ENCODE data around the gene KIF3C.
"Not testable (repeated sequence)": the region's sequence is repeated elsewhere in the genome, so short reads cannot be mapped to it uniquely, and the experiment has no call there.

KIF3C gene

DNA sequence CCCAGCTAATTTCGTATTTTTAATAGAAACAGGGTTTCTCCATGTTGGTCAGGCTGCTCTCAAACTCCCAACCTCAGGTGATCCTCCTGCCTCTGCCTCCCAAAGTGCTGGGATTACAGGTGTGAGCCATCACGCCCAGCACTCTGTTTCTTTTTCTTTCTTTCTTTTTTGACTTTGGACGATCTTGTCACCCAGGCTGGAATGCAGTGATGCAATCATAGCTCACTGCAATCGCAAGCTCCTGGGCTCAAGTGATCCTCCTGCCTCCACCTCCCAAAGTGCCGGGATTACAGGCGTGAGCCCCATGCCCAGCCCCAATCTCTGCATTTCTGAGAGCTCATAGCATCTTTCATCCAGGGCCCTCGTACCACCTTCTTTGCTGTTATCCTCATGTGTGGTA, 17.1 kb upstream of the KIF3C start:
- not testable (repeated sequence) for DNase-seq (ENCODE audit: low spot score)

DNA sequence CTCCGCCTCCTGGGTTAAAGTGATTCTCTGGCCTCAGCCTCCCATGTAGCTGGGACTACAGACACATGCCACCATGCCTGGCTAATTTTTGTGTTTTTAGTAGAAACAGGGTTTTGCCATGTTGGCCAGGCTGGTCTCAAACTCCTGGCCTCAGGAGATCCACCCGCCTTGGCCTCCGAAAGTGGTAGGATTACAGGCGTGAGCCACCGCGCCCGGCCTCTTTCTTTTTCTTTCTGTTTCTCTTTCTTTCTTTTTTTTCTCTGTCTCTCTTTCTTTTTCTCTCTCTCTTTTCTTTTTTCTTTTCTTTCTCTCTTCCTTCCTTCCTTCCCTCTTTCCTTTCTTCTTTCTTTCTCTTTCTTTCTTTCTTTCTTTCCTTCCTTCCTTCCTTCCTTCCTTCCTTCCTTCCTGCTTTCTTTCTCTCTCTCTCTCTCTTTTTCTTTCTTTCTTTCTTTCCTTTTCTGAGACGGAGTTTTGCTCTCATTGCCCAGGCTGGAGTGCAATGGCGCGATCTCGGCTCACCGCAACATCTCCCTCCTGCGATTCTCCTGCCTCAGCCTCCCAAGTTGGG, 16.6 kb upstream of the KIF3C start:
- DNase-seq (ENCODE audit: low spot score): not testable (repeated sequence)

DNA sequence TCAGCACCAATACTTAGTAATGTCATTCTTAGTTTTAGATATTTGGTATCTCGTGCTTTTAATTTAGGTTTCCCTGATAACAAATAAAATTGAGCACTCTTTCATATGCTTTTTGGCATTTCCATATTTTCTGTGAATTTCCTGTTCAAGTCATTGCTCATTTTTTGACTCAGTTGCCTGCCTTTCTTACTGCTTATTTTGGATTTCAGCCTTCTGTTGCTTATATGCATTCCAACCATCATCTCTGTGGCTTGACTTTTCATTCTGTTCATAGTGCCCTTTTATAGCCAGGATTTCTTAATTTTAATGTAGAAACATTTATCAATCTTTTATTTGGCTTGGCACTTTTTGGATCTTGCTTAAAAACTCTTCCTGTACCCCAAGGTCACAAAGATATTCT, 14.5 kb upstream of the KIF3C start:
- no peak for DNase-seq (ENCODE audit: low spot score)

DNA sequence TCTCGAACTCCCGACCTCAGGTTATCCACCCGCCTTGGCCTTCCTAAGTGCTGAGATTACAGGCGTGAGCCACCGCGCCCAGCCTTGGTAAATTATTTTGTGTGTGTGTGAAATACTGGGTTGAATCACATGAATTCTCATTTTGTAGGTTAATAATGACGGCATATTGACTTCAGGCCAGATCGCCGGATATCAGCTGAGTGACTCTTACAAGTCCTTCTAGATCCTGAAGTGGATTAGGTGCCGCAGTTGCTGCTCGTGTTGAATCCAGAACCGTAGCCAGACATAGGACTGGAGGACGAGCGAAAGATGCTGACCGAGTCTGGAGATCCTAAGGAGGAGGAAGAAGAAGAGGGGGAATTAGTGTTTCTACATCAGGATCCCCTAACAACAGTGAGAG, 12.2 kb upstream of the KIF3C start:
- DNase-seq (ENCODE audit: low spot score): no peak

DNA sequence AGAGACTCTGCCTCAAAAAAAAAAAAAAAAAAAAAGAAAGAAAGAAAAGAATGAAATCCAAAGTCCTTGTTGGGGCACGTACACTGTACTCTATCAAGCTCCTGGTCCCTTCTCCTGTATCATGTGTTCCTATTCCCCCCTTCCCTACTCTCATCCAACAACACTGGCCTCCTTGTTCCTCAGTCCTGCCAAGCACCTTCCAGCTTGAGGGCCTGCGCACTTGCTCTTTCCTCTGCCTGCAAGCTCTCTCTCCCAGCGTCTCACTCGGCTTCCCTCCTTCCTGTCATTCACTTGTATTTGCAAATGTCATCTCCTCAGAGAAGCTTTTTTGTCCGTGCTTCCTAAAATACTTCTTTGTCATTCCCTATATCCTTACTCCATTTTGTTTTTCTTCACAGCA, 10.8 kb upstream of the KIF3C start:
- no peak for DNase-seq (ENCODE audit: low spot score)

DNA sequence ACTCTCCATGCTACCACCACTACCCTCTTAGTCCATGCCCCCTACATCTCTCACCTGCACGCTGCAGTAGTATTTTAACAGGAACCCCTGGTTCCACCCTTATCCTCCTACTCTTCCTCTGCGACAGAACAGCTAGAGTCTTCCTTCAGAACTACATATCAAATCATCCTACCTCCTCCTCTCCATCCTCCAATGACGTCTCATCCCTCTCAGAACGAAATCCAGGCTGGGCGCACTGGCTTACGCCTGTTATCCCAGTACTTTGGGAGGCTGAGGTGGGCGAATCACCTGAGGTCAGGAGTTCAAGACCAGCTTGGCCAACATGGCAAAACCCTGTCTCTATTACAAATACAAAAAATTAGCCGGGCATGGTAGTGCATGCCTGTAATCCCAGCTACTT, 10.3 kb upstream of the KIF3C start:
- no peak for DNase-seq (ENCODE audit: low spot score)

DNA sequence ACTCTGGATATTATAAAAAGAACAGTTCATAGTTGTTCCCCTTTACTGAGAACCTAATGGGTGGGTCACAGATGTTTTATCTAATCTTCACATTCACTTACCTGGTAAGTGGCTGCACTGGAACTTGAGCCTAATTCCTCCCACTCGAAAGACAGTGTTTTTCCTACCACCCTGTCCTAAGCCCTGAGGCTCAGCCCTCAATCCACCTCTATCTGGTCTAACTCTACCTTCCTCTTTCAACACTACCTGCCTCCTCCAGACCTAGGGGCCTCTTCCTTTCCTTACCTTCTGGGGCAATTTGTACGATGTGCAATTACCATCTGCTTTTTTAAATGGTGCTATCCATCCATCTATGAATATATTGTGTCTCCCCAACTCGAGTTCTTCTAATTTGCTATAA, 9.7 kb upstream of the KIF3C start:
- no peak for DNase-seq (ENCODE audit: low spot score)

DNA sequence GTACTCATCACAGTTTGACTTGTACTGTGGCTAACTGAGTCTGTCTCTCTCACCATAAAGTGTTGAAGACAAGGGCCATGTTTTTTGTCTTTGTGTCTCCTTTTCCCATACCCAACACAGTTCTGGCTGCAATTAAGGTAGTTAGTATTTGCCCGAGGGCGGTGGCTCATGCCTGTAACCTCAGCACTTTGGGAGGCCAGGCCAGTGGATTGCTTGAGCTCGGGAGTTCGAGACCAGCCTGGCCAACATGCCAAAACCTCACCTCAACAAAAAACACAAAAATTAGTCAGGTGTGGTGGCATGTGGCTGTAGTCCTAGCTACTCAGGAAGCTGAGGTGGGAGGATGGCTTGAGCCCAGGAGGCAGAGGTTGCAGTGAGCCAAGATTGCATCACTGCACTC, 6.9 kb upstream of the KIF3C start:
- DNase-seq (ENCODE audit: low spot score): no peak

DNA sequence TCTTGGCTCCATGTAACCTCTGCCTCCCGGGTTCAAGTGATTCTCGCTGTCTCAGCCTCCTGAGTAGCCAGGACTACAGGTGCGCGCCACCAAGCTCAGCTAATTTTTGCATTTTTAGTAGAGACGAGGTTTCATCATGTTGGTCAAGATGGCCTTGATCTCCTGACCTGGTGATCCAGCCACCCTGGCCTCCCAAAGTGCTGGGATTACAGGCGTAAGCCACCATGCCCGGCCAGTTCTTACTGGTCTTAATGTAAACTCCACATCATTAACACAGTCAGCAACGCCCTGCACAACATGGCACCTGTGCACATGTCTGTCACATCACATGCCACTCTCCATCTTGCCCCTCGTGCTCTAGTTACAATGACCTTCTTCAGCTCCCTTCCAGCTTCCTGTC, 5.8 kb upstream of the KIF3C start:
- DNase-seq (ENCODE audit: low spot score): no peak

DNA sequence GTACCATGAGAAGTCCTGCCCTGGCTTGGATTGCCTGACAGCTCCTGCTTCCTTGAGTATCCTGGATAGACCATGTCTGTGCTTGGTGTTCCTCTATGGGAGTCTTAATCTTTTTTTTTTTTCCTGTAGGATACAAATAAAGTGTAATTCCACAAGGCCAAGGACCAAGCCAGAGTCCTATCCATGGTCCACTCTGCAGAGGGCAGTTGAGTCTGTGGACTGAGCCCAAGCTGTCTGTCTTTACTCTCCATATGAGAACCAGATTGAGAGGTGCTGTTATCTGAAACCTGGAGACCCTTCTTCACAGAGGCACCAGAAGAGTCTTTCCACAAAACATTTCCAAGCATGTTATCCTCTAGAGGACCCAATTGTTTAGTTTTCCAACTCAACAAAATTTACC, 1.4 kb upstream of the KIF3C start:
- no peak for DNase-seq (ENCODE audit: low spot score)

DNA sequence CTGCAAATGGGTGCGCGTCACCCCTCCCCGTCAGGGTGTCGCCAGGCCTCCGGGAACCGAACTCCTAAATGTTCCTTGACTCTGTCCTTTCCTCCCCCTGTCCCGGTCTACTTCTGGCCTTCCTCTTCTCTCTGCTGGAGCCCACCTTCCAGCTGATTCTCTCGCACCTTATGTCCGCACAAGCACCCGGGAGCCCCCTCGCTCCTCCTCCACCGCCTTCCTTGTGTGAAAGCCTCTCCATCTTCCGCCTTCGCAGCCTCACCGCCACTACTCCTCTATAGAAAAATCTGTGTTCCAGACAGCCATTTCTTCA, 627 bp upstream of the KIF3C start:
- DNase-seq (ENCODE audit: low spot score): no peak

DNA sequence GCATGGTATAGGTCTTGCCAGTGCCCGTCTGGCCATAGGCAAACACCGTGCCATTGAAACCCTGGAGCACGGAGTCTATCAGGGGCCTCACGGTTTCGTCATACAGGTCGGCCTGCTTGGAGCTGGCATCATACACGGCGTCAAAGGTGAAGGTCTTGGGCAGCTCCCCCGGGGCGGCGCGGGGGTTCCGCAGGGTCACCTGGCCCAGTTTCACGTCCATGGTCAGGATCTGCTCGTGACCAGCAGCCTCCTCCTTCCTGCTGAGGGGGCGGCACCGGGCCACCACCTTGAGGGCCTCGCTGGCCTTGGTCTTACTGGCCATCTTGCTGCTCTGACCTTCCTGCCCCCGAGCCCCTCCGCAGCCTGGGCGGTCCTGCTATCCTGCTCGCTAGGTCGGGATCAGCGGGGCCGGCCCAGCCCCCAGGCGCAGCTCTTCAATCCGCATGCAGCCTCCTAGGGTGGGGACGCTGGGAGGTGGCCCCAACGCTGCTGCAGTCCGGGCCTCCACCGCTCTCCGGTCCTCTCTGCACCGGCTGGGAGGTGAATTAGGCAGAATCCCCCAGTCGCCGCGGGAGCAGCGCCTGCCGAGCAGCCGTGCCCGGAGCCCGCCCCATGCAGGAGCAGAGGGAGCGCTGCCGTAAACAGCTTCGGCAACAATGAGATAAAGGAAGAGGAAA, 563 bp downstream of the KIF3C start:
- DNase-seq (ENCODE audit: low spot score): no peak

DNA sequence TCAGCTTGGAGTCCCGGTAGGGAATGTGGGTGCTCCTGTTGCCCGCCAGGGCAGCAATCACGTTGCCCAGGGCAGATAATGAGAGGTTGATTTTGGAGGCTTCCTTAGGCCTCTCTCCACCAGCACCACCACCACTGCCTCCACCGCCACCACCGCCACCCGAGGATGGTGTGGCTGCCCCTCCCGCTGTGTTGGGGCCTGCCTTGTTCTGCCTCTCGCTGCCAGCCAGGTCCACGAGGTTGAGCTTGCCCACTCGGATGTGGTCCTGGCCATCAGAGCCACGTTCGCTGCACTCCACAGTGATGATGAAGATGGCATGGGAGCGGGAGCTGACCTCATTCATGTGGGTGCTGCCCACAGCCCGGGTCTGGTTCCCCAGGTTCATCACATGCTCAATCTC, 1.3 kb downstream of the KIF3C start:
- DNase-seq (ENCODE audit: low spot score): no peak

DNA sequence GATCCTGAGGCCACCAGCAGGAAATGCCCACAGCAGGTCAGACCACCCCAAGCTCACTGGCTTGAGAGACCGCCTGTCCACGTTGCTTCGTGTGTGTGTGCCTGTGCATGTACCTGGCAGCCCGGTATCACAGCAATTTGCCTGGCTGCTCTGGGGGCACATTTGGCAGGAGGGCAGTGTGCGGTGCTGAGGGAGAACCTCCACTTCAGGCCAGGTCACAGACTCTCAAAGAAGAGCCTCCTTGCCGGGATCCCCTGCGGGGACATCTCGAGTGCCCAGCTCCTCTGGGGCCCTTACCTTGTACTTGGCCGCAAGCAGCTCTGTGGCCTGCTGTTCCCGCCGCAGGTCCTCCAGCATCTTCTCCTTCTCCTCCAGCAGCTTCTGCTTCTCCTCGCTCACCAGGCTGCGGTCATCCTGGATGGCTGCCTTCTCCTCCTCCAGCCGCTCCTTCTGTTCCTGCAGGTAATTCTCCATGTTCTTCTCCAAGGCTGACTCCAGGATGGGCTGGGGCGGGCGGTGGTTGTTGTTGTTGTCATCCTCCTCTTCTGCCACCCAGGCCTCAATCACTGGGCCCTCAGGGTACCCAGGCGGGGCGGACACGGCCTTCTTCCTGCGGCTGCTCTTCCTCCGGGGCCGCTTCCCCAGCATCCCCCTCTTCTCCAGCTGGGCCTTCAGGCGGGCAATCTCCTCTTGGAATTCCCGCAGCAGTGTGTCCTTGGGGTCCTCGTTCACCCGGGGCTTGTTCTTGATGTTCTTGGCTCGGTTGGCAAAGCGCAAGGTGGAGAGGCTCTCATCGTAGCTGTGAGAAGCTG, 2.0 kb downstream of the KIF3C start:
- no peak for DNase-seq (ENCODE audit: low spot score)

DNA sequence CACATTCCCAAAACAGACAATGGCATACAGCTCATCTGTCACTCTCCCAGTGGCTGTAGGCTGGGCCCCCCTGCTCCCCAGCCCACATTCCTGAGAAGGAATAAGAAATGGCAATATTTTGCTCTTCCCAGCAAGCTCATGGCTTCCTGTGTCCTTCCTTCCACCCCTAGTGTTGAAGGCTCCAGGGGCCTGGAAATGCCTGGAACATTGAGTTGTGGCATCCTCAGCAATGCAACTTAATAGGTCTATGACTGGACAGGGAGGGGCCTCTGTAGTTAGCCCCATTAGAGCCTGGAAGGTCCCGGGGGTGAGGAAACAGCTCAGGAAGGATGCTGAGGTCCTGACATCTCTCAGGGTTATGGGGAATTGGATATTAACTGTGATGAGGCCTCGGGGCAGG, 3.3 kb downstream of the KIF3C start:
- DNase-seq (ENCODE audit: low spot score): no peak

DNA sequence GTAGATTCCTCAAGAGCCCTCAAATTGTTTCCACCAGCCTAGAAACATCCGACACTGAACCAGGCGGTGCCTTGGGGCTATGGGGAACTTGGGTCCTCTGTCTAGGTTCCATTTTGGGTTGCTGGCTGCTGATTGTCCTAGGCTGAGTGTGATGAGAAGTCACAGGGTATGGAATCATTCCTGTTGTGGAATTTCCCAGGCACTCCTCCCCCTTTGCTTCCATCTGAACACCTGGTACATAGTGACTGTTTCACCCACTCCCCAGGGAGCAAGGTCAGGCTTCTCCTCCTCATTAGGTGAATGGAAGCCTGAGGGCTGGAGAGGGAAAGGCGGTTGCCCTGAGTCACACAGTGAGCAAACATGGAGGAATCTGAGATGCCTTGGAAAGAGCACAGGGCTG, 4.5 kb downstream of the KIF3C start:
- no peak for DNase-seq (ENCODE audit: low spot score)

DNA sequence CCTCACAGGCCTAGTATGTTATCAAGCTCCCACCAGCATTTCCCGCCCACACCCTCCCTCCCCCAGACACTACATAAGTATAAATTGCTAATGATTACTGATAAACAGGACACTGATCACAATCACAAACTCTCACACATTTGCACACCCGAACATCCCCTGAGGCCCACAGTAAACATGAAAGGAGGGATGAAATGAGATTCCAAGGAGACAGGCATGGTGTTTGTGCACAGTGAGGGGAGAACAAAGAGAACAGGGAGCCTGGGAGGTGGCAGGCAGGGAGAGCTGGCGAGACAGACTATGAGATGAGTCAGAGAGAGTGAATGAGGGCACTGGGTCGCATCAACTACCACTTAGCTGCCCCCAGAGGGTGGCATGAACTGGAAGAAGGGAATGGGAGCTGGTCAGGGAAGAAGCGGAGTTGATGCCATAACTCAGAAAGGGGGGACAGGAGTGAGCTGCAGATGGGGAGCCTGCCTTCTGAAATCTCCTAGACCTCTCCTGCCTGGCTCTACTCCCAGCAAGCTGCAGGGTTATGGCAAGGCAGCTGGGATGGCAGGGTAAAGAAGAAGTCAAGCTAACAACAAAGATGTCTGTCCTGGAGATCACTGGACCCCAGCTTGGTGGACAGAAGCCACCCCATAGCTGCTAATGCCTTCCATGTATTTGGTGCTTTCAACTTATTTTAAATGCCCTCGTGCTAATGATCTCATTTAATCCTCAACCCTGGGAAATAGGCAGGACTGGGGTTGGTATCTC, 5.1 kb downstream of the KIF3C start:
- no peak for DNase-seq (ENCODE audit: low spot score)

DNA sequence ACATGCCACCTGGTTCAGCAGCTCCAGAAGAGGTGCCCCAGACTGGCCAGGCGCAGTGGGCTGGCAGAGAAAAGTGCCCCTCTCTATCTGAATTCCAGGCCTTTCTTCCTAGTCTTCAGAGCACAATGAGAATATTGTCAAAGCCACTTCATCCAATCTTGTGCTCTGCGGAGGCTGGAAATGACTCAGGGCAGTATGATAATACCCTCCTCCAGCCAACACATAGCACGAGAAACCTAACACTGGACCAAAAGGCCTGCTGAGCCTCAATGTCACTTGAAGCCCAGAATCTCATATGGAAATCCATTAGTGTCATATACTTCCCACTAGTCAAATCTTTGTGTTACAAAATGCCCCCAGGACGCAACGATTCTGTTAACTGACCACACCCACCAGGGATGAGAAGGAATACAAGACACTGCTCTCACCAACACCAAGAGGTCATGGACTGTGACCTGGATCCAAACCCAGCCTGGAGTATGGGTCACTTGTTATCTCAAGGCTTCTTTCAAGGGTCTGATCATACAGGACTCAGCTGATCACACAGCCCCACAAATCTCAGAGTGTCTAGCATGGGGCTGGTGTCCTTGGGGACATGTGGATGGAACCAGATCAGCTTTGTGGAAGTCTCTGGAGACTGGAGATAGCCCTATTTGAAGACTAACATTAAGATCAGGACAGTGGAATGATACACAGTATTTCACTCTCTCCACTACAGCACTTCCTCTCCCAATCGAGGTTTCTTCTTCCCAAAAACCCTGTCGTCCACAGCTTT, 10.1 kb downstream of the KIF3C start:
- no peak for DNase-seq (ENCODE audit: low spot score)

DNA sequence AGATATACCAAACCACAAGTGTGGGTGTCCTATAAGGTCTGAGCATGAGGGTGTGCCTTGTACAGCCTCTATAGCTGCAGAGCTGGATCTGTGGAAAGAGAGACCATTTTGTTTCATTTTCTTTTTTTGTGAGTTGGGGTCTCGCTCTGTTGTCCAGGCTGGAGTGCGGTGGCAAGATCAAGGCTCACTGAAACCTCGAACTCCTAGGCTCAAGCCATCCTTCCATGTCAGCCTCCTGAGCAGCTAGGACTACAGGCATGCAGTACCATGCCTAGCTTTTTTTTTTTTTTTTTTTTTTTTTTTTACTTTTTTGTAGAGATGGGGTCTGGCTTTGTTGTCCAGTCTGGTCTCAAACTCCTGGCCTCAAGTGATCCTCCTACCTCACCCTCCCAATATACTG, 10.7 kb downstream of the KIF3C start:
- no peak for DNase-seq (ENCODE audit: low spot score)

DNA sequence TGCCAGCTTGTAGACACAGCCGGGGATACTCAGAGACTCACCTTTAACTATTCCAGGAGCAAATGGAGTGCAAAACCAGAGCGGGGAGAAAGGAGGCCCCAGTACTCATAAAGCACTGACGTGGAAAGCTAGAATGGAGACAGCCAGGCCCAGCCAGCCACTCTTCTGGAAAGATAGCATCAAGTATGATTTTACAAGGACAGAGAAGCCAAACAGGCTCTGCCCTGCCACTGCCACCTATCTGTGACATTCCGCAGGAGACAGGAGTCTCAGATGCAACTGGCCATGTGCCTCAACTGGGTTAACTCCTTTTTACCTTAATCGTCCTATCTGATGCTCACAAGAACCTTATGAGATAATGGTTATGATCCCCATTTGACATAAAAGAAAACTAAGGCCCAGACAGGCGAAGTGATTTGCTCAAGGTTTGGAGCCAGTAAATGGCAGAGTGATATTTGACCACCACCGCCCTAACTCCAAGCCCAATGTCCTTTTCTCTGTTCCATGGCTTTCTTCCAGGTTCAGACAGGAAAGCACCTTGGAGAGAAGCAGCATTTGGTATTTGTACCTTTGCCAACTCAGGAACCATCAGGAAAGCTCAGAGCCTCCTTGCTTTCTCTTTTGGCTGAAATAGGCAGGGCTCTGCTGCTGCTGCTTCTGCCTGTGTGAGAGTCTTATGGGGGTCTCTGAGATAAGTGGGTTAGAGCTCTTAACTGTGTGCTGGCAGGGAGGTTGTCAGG, 15.6 kb downstream of the KIF3C start:
- no peak for DNase-seq (ENCODE audit: low spot score)

DNA sequence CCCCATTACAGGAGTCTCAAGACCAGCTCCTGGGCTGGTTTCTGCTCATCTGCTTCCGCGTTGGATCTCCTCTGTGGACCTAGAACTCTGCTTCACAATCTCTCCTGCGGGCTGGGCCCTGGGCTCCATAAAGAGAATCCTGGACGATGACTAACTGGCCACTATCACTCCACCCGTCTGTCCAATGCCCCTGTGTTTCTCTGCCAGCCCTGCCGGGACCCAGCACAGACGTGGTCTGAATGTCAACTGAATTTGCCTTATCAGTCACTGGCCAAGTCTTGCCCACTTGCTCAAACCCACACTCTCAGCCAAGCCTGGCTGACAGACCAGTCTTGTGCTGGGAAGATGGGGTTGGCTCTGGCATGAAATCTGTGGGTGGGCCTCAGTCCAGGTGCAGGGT, 17.4 kb downstream of the KIF3C start:
- no peak for DNase-seq (ENCODE audit: low spot score)

DNA sequence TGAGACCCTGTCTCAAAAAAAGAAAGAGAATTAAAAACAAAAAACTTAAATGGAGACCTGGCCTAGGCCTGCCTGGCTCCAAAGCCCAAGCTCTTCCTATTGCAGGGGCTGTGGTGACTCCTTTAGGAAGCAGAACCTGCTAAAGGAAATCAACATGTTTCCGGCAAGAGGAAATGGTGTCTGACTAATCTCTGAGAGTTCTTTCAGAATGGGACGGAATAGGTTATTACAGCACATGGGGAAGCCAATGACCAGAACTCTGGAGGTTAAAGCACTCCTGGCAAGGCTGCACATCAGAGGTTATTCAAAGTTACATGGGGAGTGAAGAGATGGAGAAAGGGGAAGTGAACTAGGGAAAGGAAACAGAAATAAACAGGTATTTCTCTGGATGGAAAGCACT, 21.4 kb downstream of the KIF3C start:
- no peak for DNase-seq (ENCODE audit: low spot score)
